Measurements from ENCODE around the gene MRPS14. TPM values are rescaled to one million over a fixed set of nuclear protein-coding genes. Genes with fewer than 3 reads are reported as not detected.
"Not testable (repeated sequence)": the region's sequence is repeated elsewhere in the genome, so short reads cannot be mapped to it uniquely, and the experiment has no call there.

The MRPS14 gene
- total RNA-seq, 1 experiment from 2014 or later, result 38.3 TPM

DNA sequence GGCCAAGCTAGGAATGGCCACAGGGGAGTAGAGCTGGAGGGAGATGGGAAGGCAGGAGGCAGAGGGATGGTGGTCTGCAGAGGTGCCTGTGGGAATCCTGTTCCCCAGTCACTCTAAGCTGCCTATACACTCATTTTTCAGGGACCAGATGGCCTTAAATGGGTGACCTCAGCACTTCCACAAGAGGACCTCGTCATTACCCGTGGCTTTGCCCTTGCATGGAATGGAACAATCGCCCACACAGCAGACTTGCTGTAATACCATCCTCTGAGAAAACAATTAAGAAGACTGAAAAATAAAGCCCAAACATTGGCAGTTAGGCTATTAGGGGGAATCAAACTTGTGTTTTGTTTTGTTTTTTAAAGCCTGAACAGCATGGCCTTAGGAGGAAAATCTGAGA is 31.5 kb upstream of the MRPS14 start:
- DNase-seq, result no peak
- Histone ChIP-seq H3K4me2 (ENCODE audit: low read depth, low read length, poor library complexity, severe bottlenecking) (no peak overlapping the region), H3K9me3 (ENCODE audit: low read length) (no peaks in the 10 kb centered on the region), H3K4me3 (ENCODE audit: low read length) (no peak overlapping the region), H3K36me3 (ENCODE audit: insufficient read depth, low read length) (no peaks in the 10 kb centered on the region), H3K27ac (ENCODE audit: low read length) (no peak overlapping the region), H2AFZ (ENCODE audit: low read length) (no peak overlapping the region), H3K9ac (ENCODE audit: low read length) (no peak overlapping the region), H4K20me1 (ENCODE audit: insufficient read depth, low read depth, low read length) (no peaks in the 10 kb centered on the region), H3K27me3 (ENCODE audit: low read length) (no peaks in the 10 kb centered on the region), H3K9me2 (replicated peaks; ENCODE audit: insufficient read depth, low read length) (no peaks in the 10 kb centered on the region), H3K79me2 (ENCODE audit: low read length) (no peaks in the 10 kb centered on the region), H3K4me1 (ENCODE audit: low read length) (no peaks in the 10 kb centered on the region)

DNA sequence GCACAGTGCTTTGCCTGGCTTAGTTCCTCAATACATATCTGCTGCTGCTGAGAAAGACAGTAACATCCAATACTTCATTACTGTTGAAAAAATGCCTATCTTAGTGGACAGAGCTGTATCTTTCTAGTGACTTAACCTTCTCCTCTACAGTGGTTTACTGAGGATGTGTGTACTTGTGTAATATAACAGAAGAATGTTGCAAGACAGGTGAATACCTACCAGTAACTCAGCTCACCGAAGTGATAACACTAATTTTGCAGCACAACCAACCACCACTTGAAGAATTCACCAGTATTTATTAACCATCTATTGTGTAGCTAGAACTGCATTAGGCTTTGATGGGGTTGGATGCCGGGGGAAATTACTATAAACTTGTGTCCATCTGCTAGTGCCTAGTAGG is 27.8 kb upstream of the MRPS14 start:
- Histone ChIP-seq H3K9ac (ENCODE audit: low read length) (no peak overlapping the region), H3K9me3 (ENCODE audit: low read length) (no peaks in the 10 kb centered on the region), H3K36me3 (ENCODE audit: insufficient read depth, low read length) (no peaks in the 10 kb centered on the region), H3K4me2 (ENCODE audit: low read depth, low read length, poor library complexity, severe bottlenecking) (no peak overlapping the region), H3K79me2 (ENCODE audit: low read length) (no peaks in the 10 kb centered on the region), H3K27me3 (ENCODE audit: low read length) (no peaks in the 10 kb centered on the region), H2AFZ (ENCODE audit: low read length) (no peak overlapping the region), H3K4me1 (ENCODE audit: low read length) (no peaks in the 10 kb centered on the region), H4K20me1 (ENCODE audit: insufficient read depth, low read depth, low read length) (no peaks in the 10 kb centered on the region), H3K4me3 (ENCODE audit: low read length) (no peak overlapping the region), H3K9me2 (replicated peaks; ENCODE audit: insufficient read depth, low read length) (no peaks in the 10 kb centered on the region), H3K27ac (ENCODE audit: low read length) (no peak overlapping the region)
- no peak for DNase-seq

DNA sequence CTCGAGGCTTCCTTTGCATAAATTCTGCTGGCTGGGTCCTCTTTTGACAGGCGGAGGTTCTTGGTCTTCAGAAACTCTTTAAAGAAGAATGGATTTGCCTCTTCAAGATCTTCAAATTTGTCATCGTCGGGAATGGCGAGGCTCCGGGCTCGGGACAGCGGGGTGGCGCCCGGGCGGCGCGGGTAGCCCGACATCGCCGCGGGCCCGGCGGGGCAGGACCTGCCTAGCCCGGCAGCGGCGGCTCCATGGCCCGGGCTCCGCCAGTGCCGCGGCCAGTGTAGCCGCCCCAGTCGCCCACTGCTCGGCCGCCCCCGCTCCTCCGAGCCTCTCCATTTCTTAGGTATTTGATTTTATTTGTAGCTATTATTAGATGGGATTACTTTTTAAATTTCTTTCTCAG is 22.3 kb upstream of the MRPS14 start:
- H2AFZ ChIP-seq (ENCODE audit: low read length), result no peak overlapping the region
- H3K79me2 ChIP-seq (ENCODE audit: low read length), result no peaks in the 10 kb centered on the region
- H3K4me1 ChIP-seq (ENCODE audit: low read length), result no peaks in the 10 kb centered on the region
- H3K9ac ChIP-seq (ENCODE audit: low read length), result no peak overlapping the region
- H3K27ac ChIP-seq (ENCODE audit: low read length), result no peak overlapping the region
- H3K36me3 ChIP-seq (ENCODE audit: insufficient read depth, low read length), result no peaks in the 10 kb centered on the region
- no peaks in the 10 kb centered on the region for H3K9me3 ChIP-seq (ENCODE audit: low read length)
- H3K4me3 ChIP-seq (ENCODE audit: low read length), result no peak overlapping the region
- no peak for DNase-seq
- H3K4me2 ChIP-seq (ENCODE audit: low read depth, low read length, poor library complexity, severe bottlenecking), result no peak overlapping the region
- H3K27me3 ChIP-seq (ENCODE audit: low read length), result no peaks in the 10 kb centered on the region
- no peaks in the 10 kb centered on the region for H3K9me2 ChIP-seq (replicated peaks; ENCODE audit: insufficient read depth, low read length)
- H4K20me1 ChIP-seq (ENCODE audit: insufficient read depth, low read depth, low read length), result no peaks in the 10 kb centered on the region

DNA sequence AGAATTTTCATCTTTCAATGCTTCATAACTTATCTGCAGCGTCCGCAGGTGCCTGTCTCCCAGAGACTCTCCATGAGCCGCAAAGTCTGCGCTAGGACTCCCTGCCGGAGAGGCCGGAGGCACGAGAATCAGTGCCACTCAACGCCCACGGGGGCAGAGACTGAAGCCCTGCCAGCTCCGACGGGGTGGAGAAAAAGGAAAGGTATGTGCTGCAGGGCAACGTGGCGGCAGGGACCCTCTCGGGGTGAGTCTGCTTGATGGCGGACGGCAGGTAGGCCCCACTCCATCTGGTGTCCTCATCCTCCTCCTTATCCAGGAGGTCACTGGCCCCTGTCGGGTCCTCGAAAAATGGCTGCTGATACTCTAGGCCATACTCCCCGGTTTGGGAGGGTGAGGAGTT is 21.9 kb upstream of the MRPS14 start:
- no peaks in the 10 kb centered on the region for H3K79me2 ChIP-seq (ENCODE audit: low read length)
- H3K9me2 ChIP-seq (replicated peaks; ENCODE audit: insufficient read depth, low read length), result no peaks in the 10 kb centered on the region
- no peak overlapping the region for H3K4me2 ChIP-seq (ENCODE audit: low read depth, low read length, poor library complexity, severe bottlenecking)
- no peak overlapping the region for H3K4me3 ChIP-seq (ENCODE audit: low read length)
- H3K36me3 ChIP-seq (ENCODE audit: insufficient read depth, low read length), result no peaks in the 10 kb centered on the region
- H3K27ac ChIP-seq (ENCODE audit: low read length), result no peak overlapping the region
- H2AFZ ChIP-seq (ENCODE audit: low read length), result no peak overlapping the region
- no peak overlapping the region for H3K9ac ChIP-seq (ENCODE audit: low read length)
- DNase-seq, result no peak
- no peaks in the 10 kb centered on the region for H3K9me3 ChIP-seq (ENCODE audit: low read length)
- no peaks in the 10 kb centered on the region for H4K20me1 ChIP-seq (ENCODE audit: insufficient read depth, low read depth, low read length)
- no peaks in the 10 kb centered on the region for H3K4me1 ChIP-seq (ENCODE audit: low read length)
- no peaks in the 10 kb centered on the region for H3K27me3 ChIP-seq (ENCODE audit: low read length)

DNA sequence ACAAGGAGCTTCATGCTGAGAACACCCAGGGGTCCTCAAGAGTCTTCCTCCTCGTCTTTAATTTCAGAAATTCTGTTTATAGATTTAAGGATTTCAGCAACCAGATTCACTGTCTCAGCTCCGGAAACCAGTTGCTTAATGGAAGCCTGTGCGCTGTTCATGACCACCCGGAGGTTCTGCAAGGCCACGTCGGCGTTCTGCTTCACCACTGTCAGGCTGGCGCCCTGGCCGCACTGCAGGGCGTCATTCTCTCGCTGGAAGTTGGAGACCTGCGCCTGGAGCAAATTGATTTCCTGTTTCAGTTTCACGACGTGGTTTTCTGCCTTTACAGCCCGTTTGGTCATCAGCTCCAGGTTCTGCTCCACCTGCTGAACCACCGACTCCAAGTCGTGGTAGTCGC is 21.4 kb upstream of the MRPS14 start:
- H3K4me3 ChIP-seq (ENCODE audit: low read length); H3K9ac ChIP-seq (ENCODE audit: low read length); H3K27ac ChIP-seq (ENCODE audit: low read length); H3K9me2 ChIP-seq (replicated peaks; ENCODE audit: insufficient read depth, low read length); H3K79me2 ChIP-seq (ENCODE audit: low read length); H3K4me1 ChIP-seq (ENCODE audit: low read length); H4K20me1 ChIP-seq (ENCODE audit: insufficient read depth, low read depth, low read length); H3K36me3 ChIP-seq (ENCODE audit: insufficient read depth, low read length); H3K4me2 ChIP-seq (ENCODE audit: low read depth, low read length, poor library complexity, severe bottlenecking); DNase-seq; H2AFZ ChIP-seq (ENCODE audit: low read length); H3K27me3 ChIP-seq (ENCODE audit: low read length); H3K9me3 ChIP-seq (ENCODE audit: low read length): not testable (repeated sequence)

DNA sequence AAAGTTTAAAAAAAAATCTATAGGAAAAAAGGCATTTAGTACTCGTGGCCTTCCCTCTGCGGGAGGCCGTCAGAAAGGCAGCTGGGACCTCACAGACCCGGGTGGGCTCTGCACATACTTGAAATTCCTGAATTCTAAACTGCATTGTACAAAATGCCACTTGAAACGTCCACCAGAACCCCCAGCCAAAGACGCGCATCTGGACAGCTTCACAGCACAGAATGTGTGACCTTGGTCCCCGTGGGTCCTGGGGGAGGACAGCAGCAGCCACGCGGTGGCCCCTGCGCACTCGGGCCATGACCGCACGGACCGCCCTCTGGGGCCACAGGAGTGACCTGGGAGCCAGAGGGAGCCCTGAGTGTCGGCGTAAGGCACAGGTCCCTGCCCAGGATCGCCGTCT is 20.6 kb upstream of the MRPS14 start:
- Histone ChIP-seq H3K27me3 (ENCODE audit: low read length) (no peaks in the 10 kb centered on the region), H3K9me2 (replicated peaks; ENCODE audit: insufficient read depth, low read length) (no peaks in the 10 kb centered on the region), H3K27ac (ENCODE audit: low read length) (no peak overlapping the region), H3K9ac (ENCODE audit: low read length) (no peak overlapping the region), H4K20me1 (ENCODE audit: insufficient read depth, low read depth, low read length) (no peaks in the 10 kb centered on the region), H3K36me3 (ENCODE audit: insufficient read depth, low read length) (no peaks in the 10 kb centered on the region), H3K4me3 (ENCODE audit: low read length) (no peak overlapping the region), H3K4me1 (ENCODE audit: low read length) (no peaks in the 10 kb centered on the region), H2AFZ (ENCODE audit: low read length) (no peak overlapping the region), H3K4me2 (ENCODE audit: low read depth, low read length, poor library complexity, severe bottlenecking) (no peak overlapping the region), H3K79me2 (ENCODE audit: low read length) (no peaks in the 10 kb centered on the region), H3K9me3 (ENCODE audit: low read length) (no peaks in the 10 kb centered on the region)
- DNase-seq, result no peak

DNA sequence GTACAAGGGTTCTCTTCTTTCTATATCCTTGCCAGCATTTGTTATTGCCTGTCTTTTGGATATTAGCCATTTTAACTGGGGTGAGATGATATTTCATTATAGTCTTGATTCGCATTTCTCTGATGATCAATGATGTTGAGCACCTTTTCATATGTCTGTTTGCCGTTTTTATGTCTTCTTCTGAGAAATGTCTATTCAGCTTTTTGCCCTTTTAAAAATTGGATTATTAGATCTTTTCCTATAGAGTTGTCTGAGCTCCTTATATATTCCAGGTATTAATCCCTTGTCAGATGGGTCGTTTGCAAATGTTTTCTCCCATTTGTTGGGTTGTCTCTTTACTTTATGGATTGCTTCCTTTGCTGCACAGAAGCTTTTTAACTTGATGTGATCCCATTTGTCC is 19.4 kb upstream of the MRPS14 start:
- Histone ChIP-seq H3K79me2 (ENCODE audit: low read length) (no peaks in the 10 kb centered on the region), H3K4me1 (ENCODE audit: low read length) (no peaks in the 10 kb centered on the region), H3K36me3 (ENCODE audit: insufficient read depth, low read length) (no peaks in the 10 kb centered on the region), H3K4me2 (ENCODE audit: low read depth, low read length, poor library complexity, severe bottlenecking) (no peak overlapping the region), H3K9me2 (replicated peaks; ENCODE audit: insufficient read depth, low read length) (no peaks in the 10 kb centered on the region), H3K27me3 (ENCODE audit: low read length) (no peaks in the 10 kb centered on the region), H3K9me3 (ENCODE audit: low read length) (no peaks in the 10 kb centered on the region), H3K4me3 (ENCODE audit: low read length) (no peak overlapping the region), H3K27ac (ENCODE audit: low read length) (no peak overlapping the region), H3K9ac (ENCODE audit: low read length) (no peak overlapping the region), H2AFZ (ENCODE audit: low read length) (no peak overlapping the region), H4K20me1 (ENCODE audit: insufficient read depth, low read depth, low read length) (no peaks in the 10 kb centered on the region)
- no peak for DNase-seq

DNA sequence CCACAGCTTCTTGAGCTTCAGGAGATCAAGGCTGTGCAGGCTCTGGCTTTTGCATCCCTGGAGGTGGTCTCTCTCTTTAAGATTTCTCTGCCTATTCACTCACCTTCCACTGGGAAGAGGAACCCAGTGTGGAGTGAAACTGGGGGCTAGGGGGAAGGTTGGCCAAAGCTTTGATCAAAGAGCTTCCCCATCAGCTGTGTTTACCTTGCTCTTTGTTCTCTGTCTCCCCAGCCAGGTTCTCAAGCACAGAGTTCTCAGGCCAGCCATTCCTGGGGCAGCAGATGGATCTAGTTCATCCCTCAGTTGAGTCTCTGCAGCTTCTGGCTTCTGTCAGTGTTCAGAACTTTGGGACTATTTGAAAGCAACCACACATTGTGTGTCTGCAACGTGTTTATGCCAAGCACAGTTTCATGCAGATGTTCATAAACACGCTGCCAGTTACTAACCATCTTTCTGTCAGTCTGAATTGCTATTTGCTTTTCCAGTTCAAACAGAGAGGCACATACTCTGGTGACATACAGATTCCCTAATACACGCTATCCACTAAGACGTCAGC is 17.2 kb upstream of the MRPS14 start:
- Histone ChIP-seq H2AFZ (ENCODE audit: low read length) (no peak overlapping the region), H3K9me2 (replicated peaks; ENCODE audit: insufficient read depth, low read length) (no peaks in the 10 kb centered on the region), H3K27me3 (ENCODE audit: low read length) (no peaks in the 10 kb centered on the region), H3K79me2 (ENCODE audit: low read length) (no peaks in the 10 kb centered on the region), H3K27ac (ENCODE audit: low read length) (no peak overlapping the region), H4K20me1 (ENCODE audit: insufficient read depth, low read depth, low read length) (no peaks in the 10 kb centered on the region), H3K4me2 (ENCODE audit: low read depth, low read length, poor library complexity, severe bottlenecking) (no peak overlapping the region), H3K4me1 (ENCODE audit: low read length) (no peaks in the 10 kb centered on the region), H3K9ac (ENCODE audit: low read length) (no peak overlapping the region), H3K36me3 (ENCODE audit: insufficient read depth, low read length) (no peaks in the 10 kb centered on the region), H3K9me3 (ENCODE audit: low read length) (no peaks in the 10 kb centered on the region), H3K4me3 (ENCODE audit: low read length) (no peak overlapping the region)
- no peak for DNase-seq

DNA sequence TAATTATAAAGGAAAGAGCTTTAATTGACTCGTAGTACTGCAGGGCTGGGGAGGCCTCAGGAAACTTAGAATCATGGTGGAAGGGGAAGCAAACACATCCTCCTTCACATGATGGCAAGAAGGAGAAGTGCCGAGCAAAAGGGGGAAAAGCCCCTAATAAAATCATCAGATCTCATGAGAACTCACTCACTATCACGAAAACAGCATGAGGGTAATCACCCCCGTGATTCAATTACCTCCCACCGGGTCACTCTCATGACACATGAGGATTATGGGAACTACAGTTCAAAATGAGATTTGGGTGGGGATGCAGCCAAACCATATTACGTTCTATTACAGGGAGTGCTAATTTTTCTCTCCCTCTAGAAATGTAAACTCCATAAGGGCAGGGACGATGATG is 14.2 kb upstream of the MRPS14 start:
- H3K27ac ChIP-seq (ENCODE audit: low read length), result no peak overlapping the region
- no peaks in the 10 kb centered on the region for H3K4me1 ChIP-seq (ENCODE audit: low read length)
- DNase-seq, result no peak
- no peak overlapping the region for H3K9ac ChIP-seq (ENCODE audit: low read length)
- no peaks in the 10 kb centered on the region for H3K9me2 ChIP-seq (replicated peaks; ENCODE audit: insufficient read depth, low read length)
- H3K79me2 ChIP-seq (ENCODE audit: low read length), result no peaks in the 10 kb centered on the region
- H2AFZ ChIP-seq (ENCODE audit: low read length), result peak overlapping the region; percentile 41; the same call in 1 of the 2 replicates
- no peaks in the 10 kb centered on the region for H3K36me3 ChIP-seq (ENCODE audit: insufficient read depth, low read length)
- no peak overlapping the region for H3K4me3 ChIP-seq (ENCODE audit: low read length)
- no peak overlapping the region for H3K4me2 ChIP-seq (ENCODE audit: low read depth, low read length, poor library complexity, severe bottlenecking)
- H3K27me3 ChIP-seq (ENCODE audit: low read length), result no peaks in the 10 kb centered on the region
- H4K20me1 ChIP-seq (ENCODE audit: insufficient read depth, low read depth, low read length), result no peaks in the 10 kb centered on the region
- H3K9me3 ChIP-seq (ENCODE audit: low read length), result no peaks in the 10 kb centered on the region

Measured in Karpas-422 (cell line).